Upper lobe of right lung (tissue), 1 donor: Measurements from ENCODE around the gene RAD23B. TPM values are rescaled to one million over a fixed set of nuclear protein-coding genes. Genes with fewer than 3 reads are reported as not detected.
A peak's percentile ranks its signal among the peaks of the same experiment; 100 is the strongest.

Experiments
- ATAC-seq: fragments of 200-7000 bp; cut with Tn5 transposase; one replicate; pipeline ENCODE4 v1.9.1; 2020; ENCODE audit warnings: mild to moderate bottlenecking, moderate library complexity
- DNase-seq: peaks from one replicate; pipeline ENCODE4 v3.0.0-alpha.2; 2020
- H3K27ac ChIP-seq: fragments of 200-600 bp; one replicate; pipeline ENCODE4 v1.8.0; 2022
- H3K27me3 ChIP-seq: fragments of 200-600 bp; one replicate; pipeline ENCODE4 v1.8.0; 2022; ENCODE audit warnings: mild to moderate bottlenecking
- H3K36me3 ChIP-seq: fragments of 200-600 bp; one replicate; pipeline ENCODE4 v1.8.0; 2022
- H3K4me1 ChIP-seq: fragments of 200-600 bp; one replicate; pipeline ENCODE4 v1.8.0; 2022
- H3K4me3 ChIP-seq: fragments of 200-600 bp; one replicate; pipeline ENCODE4 v1.8.0; 2022; ENCODE audit warnings: mild to moderate bottlenecking
- H3K9me3 ChIP-seq: fragments of 200-600 bp; one replicate; pipeline ENCODE4 v1.8.0; 2022
- intact Hi-C: fragments of 100-400 bp; cut with DNase I; formaldehyde crosslinking; loops from one replicate; pipeline ENCODE4 v1.11.0; 2022
- total RNA-seq: library from RNA; stranded (reverse); fragmentation: NEBNext Ultra II Directional; extraction: Animal tissue kit (Norgen Biotek cat#: 25700); gene quantifications from one replicate; pipeline ENCODE4 v1.2.1, GENCODE V29; 2021
- TF ChIP-seq, protein P1 (sequence below): fragments of 200-600 bp; IDR thresholded peaks from one replicate; pipeline ENCODE4 v1.8.0; 2022; ENCODE audit warnings: antibody characterized with exemption
- donor health status: DM: no; HTN: yes; CAD: no; lungs with severe emphysema.

Gene RAD23B
- total RNA-seq, 1 donor from 2014 or later, result 98.0 TPM

DNA sequence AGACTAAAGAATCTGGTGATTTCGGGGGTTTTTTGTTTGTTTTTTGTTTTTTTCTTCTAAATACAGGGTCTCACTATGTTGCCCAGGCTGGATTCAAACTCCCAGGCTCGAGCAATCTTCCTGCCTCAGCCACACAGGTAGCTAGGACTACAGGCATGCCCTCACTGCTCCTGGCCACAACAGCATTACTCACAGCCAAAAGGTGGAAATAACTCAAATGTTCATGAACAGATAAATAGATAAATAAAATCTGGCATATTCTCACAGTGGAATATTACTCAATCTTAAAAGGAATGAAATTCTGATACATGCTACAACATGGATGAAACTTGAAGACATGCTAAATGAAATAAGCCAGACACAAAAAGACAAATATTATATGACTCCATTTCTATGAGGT, 19.8 kb upstream of the RAD23B start:
- intact Hi-C loops, result no loop called here
- DNase-seq, result no peak
- ATAC-seq, result no peak
- no peaks in the 10 kb centered on the region for H3K4me1 ChIP-seq
- no peaks in the 10 kb centered on the region for H3K36me3 ChIP-seq
- no peak overlapping the region for H3K4me3 ChIP-seq
- TF ChIP-seq, protein P1, sequence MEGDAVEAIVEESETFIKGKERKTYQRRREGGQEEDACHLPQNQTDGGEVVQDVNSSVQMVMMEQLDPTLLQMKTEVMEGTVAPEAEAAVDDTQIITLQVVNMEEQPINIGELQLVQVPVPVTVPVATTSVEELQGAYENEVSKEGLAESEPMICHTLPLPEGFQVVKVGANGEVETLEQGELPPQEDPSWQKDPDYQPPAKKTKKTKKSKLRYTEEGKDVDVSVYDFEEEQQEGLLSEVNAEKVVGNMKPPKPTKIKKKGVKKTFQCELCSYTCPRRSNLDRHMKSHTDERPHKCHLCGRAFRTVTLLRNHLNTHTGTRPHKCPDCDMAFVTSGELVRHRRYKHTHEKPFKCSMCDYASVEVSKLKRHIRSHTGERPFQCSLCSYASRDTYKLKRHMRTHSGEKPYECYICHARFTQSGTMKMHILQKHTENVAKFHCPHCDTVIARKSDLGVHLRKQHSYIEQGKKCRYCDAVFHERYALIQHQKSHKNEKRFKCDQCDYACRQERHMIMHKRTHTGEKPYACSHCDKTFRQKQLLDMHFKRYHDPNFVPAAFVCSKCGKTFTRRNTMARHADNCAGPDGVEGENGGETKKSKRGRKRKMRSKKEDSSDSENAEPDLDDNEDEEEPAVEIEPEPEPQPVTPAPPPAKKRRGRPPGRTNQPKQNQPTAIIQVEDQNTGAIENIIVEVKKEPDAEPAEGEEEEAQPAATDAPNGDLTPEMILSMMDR, result no peak
- H3K9me3 ChIP-seq, result peaks cover 5% of the 10 kb centered on the region
- H3K27me3 ChIP-seq, result no peaks in the 10 kb centered on the region
- no peak overlapping the region for H3K27ac ChIP-seq

GRCh38 chr9:107266624-107267368, 16.3 kb upstream of the RAD23B start:
- DNase-seq (no peak), ATAC-seq (no peak)
- Histone ChIP-seq H3K27me3 (no peaks in the 10 kb centered on the region), H3K4me3 (no peak overlapping the region), H3K4me1 (peaks cover 20% of the 10 kb centered on the region), H3K9me3 (peaks cover 5% of the 10 kb centered on the region), H3K27ac (no peak overlapping the region), H3K36me3 (no peaks in the 10 kb centered on the region)
- TF ChIP-seq, protein P1, result no peak
- intact Hi-C loops, result no loop called here

DNA sequence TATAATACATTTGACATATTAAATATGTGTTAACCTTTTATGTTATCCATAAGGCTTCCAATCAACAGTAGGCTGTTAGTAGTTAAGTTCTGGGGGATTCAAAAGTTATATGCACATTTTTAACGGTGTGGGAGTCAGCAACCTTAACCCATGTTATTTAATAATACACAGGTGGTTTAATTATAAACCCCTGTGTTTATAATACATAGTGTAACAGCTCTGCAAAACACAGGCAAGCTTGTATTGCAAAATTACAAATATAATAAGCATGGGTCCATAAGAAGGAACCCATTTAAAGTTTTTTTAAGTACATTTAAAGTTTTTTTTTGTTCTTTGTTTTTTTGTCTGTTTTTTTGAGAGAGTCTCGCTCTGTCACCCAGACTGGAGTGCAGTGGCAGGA, 14.5 kb upstream of the RAD23B start:
- Histone ChIP-seq H3K9me3 (peaks cover 5% of the 10 kb centered on the region), H3K4me3 (no peak overlapping the region), H3K4me1 (peaks cover 20% of the 10 kb centered on the region), H3K36me3 (no peaks in the 10 kb centered on the region), H3K27ac (no peak overlapping the region), H3K27me3 (no peaks in the 10 kb centered on the region)
- DNase-seq (no peak), ATAC-seq (no peak)
- TF ChIP-seq, protein P1, result no peak
- intact Hi-C loops, result no loop called here

DNA sequence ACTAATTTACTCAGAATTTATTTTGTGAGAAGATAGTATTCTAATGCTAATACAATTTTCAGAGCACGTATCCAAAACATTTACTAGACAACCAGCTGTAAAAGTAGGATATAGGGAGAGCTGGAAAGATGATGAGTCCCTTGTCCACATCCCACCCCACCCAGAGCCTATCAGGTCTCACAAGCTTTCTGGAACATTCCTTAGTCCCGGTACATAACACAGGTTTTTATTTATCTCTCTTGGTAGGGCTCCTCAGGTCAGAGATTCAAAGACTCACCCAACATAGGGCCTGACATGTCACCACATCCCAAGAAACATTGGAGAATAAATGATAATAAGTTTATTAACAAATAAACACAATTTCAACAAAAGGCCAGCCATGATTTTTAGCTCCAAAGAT, 13.8 kb upstream of the RAD23B start:
- DNase-seq, result no peak
- intact Hi-C loops, result no loop called here
- Histone ChIP-seq H3K27me3 (no peaks in the 10 kb centered on the region), H3K4me3 (no peak overlapping the region), H3K36me3 (no peaks in the 10 kb centered on the region), H3K9me3 (peaks cover 5% of the 10 kb centered on the region), H3K4me1 (peaks cover 22% of the 10 kb centered on the region), H3K27ac (peak overlapping the region; percentile 19)
- ATAC-seq, result no peak
- TF ChIP-seq, protein P1, result no peak

DNA sequence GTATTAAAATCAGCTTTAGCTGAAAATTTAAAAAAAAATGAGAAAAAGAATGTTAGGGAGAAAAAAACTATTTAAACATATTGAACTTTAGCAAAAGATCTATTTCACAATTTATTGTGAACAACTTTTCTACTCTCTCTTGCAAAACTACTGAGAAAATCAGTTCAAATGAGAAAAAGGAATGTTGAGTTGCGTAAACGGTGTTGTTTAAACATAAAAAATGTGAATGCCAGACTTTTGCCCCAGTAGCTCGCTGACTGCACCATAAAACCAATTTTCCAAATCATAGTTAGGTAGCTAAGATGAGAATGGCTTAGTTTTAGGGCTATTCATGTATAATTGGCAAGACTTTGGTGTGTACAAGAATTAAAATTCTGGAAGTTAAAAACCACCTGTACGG, 13.4 kb upstream of the RAD23B start:
- Histone ChIP-seq H3K4me3 (peak overlapping the region; percentile 10), H3K27ac (peak overlapping the region; percentile 12), H3K9me3 (peaks cover 5% of the 10 kb centered on the region), H3K27me3 (no peaks in the 10 kb centered on the region), H3K36me3 (no peaks in the 10 kb centered on the region), H3K4me1 (peaks cover 26% of the 10 kb centered on the region)
- TF ChIP-seq, protein P1, result no peak
- intact Hi-C loops, result no loop called here
- no peak for DNase-seq
- ATAC-seq, result no peak
